ENCODE data around the gene SLC26A6.

The SLC26A6 gene

DNA sequence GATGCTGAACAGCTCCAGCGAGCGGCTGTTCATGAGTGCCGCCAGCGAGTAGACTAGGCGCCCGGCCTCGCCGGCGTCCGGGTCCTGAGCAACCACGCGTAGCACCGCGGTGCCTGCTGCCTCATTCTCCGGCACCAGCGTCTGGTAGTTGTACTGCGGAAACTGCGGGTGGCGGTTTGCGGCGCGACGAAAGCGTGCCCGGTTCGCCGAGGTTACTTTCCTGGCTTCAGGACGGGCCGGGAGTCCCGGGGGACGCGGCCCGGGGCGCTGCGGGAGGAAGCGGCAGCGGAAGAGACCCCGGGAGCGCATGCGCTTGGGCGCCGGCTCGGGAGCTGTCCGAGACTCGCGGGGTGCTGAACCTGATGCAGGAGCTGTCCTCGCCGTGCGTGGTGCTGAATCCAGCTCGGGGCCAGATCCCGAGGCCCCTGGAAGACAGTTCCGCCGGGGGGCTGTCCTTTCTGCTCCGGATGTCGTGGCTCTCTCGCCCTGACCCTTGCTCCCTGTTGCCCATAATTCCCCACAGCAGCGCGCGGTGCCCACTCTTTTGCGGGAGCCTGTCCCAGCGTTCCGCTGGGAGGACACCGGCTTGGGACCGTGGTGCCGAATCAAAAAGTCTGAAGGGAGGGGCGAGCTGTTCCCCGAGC is 26.4 kb upstream of the SLC26A6 start:
- no peak for DNase-seq

DNA sequence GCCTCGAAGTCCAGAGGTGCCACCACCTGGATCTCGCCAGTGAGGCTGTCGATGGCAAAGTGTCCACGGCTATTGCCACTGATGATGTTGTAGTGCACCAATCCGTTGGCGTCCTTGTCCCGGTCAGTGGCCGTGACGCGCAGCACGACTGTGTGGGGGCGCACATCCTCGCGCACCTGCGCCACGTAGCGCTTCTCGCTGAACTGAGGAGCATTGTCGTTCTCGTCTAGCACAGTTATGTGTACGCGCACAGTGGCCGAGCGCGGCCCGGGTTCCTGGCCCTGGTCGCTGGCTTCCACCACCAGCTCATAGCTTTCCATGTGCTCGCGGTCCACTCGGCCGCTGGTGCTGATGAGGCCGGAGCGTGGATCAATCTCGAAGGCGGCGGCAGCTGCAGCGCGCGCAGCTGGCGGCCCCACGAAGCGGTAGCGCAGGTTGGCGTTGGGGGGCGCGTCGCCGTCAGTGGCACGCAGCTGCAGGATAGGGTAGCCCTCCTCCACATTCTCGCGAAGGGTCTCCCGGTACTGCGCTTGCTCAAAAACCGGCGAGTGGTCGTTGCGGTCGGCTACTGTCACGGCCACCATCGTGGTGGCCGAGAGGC is 25.6 kb upstream of the SLC26A6 start:
- no peak for DNase-seq

DNA sequence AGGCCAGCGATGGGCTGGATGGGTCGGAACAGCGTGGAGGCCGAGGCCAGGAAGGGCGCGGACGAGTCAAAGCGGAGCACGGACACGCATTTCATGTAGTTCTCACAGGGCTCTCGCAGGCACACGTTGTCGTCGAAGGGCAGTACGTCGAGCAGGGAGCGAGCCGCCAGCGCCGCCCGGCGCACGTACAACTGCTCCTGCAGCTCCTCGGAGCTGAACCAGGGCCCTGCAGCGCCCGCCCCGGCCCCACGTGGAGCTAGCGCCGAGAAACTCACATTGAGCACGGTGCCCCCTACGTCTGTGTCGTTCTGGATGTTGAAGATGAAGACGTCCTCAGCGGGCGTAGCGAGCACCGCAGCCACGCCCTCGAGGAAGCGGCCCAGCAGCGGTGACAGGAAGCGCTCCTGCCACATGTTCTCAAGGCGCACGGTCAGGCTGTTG is 21.6 kb upstream of the SLC26A6 start:
- DNase-seq: no peak

DNA sequence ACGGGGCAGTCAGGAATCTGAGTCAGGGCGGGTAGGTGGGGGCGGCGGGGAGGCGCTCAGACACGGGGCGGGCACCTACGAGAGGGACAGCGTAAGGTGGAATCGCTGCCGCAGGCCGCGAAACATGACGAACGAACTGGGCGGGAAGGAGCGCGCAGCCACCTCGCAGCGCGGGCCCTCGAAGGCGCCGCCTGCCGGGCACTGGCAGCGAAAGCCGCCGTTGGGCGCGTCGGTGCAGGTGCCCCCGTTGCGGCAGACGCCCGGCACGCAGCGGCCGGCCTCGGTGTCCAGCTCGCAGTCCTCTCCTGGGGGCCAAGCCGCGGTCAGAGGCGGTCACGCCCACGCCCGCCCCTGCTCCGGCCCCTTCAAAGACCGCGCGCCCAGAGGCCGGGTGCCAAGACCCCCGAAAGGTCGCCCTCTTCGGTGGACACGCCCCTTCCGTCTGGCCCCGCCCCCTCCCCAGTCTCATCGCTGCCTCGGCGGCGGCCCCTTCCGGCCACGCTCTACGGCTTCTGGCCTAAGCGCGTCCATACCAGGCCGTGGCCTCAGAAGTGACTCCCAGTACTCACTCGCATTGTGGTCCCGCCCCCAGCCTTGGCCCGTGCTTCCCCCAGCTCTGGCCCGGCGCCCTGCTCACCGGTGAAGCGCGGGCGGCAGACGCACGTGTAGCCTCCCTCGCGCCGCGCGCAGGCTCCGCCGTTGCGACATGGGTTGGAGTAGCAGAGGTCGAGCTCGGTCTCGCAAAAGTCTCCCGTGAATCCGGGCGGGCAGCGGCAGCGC is 21.0 kb upstream of the SLC26A6 start:
- DNase-seq: no peak

DNA sequence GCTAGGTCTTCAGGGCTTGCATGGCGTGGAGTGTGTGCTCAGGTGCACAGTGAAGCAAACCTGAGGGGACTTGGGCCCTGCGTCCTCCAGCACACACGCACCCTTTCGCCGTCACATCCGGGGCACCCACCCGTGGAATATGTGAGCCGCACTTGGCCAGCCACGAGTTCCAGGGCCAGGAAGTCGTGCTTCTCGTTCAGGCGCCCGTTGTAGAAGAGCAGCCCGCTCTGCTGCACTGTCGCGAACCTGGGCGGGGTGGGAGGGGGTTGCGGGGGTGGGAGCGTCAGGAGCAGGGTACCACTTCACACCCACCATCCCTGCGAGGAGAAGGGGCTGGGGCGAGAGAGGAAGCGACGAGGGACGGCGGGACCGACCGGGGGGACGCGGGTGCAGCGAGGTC is 20.3 kb upstream of the SLC26A6 start:
- no peak for DNase-seq

DNA sequence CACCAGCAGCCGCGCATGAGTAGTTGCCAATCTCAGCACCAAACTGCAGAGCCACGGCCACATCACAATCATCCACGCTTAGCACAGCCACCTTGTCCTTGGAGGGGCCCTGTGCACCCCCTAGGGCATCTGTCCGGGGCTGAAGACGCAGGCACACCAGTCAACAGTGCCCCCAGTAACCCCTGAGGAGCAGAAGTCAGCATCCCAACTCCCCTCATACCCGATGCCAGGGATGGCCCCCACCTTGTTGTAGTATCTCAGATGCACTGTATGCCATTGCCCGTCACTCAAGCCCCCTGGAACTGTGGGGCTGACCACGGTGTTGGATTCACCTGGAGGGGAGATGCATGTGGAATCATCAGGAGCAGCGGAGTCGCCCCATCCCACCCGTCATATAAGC is 19.8 kb upstream of the SLC26A6 start:
- DNase-seq: no peak

DNA sequence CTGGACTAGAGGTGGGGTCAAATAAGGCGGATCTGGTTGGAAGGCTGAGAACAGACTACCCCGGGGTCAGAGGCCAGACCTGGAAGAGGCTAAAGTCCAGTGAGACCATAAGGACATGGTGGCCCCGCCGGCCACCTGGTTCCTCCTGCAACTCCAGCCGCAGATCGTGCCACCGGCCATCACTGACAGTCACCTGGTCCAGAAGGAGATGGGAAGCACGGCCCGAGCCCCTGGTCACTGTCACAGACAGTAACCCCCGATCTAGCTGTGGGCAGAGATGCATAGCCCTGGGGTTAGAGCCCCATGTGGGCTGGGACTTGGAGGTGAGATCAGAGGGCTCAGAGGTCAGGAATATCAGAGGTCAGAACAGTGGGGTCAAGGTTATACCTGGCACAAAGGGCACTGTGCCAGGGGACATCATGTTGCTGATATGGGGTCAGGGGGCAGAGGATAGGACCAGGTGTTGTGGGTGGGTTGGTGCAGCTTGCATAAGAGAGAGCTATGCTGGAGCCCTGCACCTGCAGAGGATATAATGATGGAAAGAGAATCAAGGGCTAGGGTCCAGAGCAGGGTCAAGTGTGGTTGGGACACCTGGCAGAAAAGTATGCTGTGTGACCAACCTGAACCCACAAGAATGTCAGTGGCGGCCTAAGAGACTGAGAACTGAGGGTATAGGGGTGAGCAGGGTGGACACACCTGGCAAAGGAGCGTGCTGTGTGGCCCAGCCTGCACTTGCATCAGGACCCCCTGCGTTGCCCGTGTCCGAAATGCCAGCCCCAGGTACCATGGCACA is 17.9 kb upstream of the SLC26A6 start:
- no peak for DNase-seq

DNA sequence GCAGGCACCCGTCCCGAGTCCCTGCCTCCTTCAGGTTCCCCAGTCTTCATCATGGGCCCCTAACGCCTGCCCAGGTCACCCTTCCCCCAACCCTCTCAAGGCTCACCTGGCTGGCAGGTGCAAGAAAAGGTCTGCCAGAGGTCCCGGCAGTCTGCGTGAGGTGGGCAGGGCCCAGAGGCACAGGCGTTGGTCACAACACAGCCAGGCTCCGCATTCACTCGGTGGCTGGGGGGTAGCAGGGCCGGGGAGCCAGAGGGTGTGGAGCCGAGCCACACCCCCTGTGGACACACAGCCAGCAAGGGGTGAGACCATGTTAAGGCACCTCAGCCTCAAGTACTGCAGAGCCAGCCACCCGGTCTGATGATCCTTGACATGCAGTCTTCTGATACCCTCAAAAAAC is 16.5 kb upstream of the SLC26A6 start:
- no peak for DNase-seq

DNA sequence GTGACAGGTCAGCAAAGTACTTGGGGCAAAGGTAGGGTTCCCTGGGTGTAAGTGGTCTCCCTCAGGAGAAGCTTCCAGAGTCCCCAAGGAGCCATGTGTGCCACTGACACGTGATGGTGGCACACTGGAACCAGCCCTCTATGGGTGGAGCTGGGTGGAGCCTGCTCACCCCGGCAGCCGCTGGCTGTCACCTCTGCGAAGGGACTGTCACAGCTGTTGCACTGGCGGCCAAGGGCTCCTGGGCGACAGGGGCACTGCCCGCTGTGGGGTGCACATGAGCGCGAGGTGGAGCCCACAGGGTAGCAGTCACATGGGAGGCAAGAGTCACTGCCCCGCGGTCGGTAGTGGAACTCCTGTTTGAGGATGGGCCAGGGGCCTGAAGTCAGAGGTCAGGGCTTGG is 15.5 kb upstream of the SLC26A6 start:
- DNase-seq: no peak

DNA sequence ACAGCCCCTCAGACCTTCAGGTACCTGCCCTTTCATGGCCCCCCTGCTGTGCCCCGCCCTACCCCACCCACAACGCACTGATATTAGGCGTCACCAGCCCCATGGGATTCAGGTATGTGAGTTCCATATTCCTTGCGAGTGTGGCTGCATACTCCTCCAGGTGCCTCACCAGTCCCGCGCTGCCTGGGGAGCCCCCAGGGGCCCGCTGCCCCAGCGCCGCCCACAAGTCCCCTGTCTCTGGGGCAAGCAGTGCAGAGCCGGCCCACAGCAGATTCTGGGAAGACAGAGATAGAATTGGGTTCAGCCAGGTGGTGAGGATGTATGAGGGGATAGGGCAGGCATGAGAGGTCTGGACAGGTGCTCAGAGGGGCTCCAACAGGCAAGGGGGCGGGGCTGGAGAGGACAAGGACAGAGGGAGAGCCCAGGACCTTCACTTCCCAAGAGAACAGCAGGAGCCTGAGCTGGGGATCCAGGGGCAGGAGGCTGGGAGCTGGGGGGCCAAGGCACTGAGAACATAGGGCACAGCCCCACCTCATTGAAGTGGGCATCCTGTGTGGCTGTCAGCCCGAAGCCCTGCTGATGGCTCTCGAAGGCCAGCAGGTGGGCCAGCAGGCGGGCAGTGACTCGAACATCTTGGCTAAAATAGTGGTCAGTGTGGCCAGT is 13.1 kb upstream of the SLC26A6 start:
- no peak for DNase-seq

DNA sequence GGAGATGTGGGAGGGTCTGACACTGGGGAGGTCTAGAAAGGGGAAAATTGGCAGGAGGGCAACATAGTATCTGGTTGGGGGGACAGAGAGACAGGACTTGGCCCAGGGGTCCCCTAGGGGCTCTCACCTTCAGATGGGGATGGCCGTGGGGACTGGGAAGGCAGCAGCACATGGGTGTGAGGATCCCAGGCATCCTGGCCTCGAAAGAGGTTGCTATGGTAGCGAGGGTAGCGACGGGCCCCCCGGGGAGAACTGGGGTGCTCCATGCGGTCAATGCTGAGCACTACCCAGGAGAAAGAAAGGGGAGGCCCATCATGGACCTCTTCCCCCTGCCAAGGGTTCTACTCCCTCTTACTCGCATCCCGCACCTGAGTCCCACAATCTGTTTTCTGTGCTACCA is 12.5 kb upstream of the SLC26A6 start:
- no peak for DNase-seq

DNA sequence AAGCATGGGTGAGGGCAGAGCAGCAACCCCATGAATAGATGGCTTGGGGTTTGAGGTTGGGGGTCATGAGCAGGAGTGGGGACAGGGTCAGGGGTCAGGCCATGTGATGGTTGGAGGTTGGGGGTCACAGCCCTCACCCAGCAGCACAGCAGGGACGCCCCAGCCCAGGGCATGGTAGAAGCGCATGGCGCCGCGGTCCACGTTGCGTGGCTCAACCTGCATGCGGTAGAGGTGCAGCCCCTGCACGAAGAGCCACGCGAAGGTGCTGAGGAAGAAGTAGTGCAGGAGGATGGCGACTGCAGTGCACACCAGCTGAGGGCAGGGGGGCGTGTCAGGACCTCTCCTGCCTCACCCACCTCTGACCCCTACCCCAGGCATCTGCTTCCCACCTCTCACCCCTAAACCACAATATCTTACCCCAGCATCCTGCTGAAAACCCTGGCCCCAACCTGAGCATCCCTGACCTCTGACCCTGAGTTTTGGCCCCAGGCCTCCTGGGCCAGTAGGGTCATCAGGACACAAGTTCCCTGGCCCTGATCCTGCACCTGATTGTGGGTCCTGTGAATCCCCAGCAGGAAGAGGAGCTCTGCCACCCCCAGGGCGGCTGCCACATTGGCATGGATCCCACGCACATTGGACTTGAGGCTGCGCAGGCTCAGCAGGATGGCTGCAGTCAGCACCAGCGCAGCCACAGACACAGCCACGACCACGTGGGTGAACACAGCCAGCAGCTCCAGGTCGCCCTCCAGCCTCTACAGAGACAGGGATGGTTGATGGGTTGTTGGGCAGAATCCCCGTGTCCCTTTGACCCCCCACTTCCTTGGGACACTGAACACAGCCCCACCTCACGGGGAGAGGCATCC is 9.9 kb upstream of the SLC26A6 start:
- no peak for DNase-seq

DNA sequence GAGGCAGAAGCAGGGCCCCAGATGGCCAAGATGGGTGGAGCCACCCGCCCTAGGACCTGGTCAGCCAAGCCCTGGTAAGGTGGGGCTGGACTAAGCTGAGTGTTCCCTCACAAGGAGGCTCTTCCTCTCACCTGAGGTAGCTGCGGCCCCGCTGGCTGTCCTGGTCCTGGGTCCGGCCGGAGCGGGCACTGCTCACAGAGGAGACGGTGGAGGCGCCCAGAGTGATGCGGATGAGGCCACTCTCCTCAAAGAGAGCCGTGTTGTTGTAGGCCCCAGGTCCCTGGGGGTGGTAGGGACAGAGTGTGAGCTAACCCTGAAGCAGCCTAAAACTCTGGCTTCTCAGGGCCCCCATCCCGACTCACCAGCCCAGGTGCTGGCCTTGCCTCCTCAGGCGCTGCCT is 7.3 kb upstream of the SLC26A6 start:
- no peak for DNase-seq

DNA sequence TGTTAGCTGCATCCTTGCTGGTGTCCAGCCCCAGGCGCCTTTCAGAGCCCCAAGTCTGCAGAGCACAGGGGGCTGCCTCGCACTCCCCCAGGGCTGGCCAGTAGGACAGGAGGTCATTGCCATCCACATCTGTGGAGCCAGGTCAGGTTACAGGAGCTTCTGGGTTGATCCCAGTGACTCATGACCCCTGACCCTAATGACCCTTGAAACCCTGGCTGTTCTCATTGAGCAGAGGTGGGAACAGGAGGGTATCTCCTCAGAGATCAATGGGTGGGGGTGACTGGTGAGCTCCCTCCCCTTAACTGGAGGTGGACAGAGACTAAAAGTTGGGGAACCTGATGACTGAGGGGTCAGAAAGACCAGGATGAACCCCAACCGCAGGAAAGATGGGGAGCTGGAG is 6.1 kb upstream of the SLC26A6 start:
- no peak for DNase-seq

DNA sequence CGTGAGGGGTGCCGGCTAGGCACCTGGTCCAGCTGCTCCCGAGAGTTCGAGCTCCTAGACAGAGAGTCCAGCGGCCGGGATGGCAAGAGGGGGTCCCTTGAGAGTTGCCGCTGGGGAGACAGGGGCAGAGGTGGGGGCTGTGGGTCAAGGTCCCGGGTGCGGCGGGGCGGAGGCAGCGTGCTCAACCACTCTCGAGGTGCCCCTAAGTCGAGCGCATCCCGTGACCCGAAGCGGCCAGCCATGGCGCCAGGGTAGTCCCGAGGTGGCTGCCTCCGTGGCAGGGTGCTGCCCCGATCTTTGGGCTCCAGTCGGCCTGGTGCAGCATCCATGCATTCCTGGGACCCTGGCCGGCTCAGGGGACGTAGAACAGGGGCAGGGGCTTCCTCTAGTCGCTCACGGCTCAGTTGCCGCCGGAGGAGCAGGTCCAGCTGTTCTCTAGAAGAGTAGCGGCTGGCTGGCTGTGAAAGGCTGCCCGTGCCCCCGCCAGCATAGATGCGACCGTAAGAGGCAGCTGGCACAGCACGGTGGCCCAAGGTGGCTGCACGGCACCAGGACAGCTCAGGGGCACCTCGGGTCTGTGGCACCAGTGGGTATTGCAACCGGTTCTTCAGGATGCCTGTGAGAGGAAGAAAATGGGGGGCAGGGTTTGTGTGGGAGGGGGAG is 4.8 kb upstream of the SLC26A6 start:
- no peak for DNase-seq

DNA sequence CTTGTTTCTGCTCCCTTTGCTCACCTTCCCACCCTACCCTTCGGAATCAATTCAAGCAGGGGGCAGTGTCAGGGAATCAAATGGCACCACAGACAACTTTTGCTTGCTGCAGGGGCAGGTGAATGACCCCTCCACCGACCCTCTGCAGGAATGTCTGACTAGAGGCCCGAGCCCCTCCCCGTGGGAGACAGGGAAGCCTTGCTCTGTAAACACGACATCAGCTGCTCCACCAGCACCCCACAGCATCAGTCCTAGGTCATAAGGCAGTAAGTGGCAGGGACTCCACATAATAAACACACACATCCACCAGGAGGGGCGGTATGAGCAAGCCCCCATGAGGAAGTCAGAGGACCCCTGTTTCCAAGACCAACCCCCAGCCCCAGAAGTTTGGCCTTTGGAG is 2.0 kb upstream of the SLC26A6 start:
- DNase-seq: no peak

DNA sequence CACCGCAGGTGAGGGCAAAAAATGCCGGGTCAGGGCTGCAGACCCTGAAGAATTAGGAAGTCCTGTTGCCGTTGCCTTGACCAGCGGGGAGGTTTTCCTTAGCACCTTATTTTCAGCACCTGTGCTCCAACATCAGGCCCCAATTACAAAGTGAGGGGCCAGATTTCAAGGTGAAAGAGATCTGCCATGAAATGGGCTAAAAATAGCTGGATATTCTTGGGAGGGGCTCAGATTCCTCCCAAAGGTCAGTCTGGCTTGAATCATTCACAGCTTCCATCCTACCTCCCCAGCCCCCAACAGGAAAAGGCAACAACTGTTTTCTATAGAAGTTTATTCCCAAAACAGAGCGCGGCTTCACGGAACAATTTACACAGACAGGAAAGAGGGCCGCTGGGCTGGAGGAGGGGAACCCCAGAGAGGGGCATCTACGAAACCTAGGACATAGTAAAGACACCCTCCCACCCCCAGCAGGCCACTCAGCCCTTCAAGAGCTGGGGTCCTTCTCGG is 941 bp upstream of the SLC26A6 start:
- DNase-seq: no peak

DNA sequence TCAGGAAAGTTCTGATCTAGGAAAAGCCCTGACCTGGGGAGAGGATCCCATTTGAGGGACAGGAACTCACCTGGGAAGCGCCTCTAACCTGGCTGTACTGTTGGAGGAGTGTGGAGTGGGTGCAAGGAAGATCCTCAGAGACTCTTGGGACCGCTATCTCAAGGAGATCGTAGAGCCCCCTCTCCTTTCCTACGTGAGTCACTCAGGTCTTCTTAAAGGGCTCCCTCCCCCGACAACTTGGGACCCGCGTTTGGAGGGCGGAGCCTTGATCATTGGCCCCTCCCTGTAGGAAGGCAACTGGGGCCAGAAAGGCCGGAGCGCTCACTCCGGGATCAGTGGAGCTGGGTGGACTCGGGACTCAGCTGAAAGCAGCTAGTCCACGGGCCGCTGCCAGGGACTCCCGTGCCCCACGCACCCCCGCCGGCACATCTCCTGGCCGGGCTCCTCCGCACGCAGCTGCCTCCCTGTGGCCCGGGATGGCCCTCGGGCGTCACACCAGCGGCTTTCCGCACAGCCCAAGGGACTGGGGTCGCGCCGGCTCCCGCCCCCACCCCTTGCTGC is 520 bp downstream of the SLC26A6 start:
- peak; percentile 48 for DNase-seq

DNA sequence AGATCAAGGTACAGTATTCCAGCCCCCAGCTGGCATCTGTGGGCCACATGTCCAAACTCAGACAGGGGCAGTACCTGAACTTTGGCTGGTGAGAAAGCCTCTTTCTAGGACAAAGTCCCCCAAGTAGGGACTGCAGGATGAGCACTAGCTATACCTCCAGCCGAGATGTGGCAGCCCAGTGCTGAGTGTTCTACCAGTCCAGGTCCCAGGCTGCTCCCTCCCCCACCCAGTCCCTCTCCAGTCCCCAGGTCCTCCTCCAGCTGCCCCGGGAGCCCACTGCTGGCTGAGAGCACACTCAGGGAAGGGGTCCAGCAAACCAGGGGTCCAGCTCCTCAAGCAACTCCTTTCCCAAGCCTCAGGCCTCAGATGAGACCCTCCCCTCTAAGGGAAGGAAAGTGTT is 1.5 kb downstream of the SLC26A6 start:
- DNase-seq: no peak

DNA sequence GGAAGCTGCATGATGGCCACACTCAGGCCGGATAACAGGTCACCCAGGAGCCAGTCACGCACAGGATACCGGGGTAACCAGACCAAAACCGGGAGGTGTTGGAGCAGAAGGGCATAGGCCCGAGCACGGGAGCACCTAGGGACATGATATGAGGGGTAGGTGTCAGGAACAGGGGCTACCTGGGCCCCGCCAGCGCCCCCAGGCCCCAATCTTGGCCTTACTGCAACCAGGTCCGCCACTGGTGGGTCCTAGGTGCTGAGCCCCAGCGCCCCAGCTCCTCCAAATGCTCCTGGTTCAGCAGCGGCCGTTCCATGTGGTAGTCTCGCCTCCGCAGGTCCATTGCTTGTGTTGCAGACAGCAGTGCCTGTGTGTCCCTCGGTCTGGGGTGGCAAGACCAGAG is 2.0 kb downstream of the SLC26A6 start:
- DNase-seq: no peak
